GM19455 (cell line): ENCODE results near the gene TMEM232.
"Not testable (repeated sequence)": the region's sequence is repeated elsewhere in the genome, so short reads cannot be mapped to it uniquely, and the experiment has no call there.

ENCODE experiments used
- ATAC-seq: cut with Tn5 transposase; IDR thresholded peaks from one replicate; pipeline ENCODE4 v1.9.1; 2021; ENCODE audit not compliant: unreplicated experiment

The TMEM232 gene

DNA sequence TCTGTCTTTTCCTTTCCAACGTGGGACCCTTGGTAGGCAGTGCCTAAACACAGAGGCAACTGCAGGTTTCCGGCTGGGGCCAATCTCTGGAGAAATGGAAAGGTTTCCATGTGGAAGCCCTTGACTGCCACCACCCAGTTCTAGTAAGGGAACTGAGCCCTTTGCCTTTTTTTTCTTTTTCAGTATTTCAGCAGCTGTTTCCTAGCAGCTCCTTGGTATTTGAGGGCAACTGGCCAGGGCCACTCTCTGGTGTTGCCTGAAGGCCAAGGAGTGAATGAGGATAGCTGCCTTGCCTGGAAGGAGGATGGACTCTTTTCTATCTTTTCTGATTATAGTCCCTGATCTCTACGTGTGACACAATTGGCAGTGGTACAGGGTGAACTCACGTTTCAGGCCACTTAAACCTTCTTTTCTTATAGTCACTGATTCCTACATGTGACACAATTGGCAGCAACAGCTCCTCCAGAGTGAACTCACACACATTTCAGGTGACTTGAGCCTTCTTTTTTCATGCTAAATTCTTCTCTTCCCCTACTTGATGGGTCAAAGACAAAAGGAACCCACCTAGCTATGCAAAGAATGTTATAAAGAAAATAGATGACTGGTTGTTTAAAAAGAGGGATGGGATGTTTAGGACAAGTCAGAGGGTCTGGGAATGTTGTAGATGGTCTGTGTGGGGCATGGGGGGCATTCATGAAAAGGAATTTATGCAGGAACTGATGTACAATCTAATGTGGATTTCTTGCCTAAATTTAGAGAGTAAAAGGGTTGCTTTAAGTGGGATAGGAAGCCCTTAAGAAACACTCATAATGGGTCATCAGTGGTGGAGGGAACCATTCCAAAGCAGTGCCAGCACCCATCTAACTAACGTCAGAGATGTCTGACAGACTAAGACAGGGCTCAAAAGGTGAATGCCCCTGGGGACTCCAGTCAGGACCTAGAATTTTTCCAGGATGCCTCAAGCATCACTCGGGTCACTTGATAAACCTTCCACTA is 190.1 kb downstream of the TMEM232 start:
- ATAC-seq, result no peak

DNA sequence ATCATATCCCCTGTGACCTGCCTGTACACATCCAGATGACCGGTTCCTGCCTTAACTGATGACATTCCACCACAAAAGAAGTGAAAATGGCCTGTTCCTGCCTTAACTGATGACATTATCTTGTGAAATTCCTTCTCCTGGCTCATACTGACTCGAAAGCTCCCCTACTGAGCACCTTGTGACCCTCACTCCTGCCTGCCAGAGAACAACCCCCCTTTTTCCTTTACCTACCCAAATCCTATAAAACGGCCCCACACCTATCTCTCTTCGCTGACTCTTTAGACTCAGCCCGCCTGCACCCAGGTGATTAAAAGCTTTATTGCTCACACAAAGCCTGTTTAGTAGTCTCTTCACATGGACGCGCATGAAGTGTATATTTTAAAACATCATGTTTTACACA is 191.3 kb downstream of the TMEM232 start:
- ATAC-seq, result not testable (repeated sequence)

DNA sequence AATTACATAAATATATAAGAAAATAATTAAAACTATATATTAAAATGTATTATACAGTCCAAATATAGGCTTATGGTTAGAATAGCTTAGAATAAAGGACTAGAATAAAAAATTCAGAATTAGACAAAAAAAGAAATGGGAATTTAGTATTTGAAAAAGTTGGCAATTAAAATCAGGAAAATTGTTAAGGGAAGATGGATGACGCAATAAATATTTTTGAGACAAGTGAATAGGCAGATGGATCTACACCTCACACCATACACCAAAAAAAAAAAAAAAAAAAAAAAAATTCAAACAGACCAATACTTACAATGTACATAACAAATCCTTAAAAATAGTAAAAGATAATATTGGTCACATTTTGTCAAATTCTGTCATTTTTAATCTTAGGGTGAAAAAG is 200.7 kb downstream of the TMEM232 start:
- ATAC-seq, result no peak

DNA sequence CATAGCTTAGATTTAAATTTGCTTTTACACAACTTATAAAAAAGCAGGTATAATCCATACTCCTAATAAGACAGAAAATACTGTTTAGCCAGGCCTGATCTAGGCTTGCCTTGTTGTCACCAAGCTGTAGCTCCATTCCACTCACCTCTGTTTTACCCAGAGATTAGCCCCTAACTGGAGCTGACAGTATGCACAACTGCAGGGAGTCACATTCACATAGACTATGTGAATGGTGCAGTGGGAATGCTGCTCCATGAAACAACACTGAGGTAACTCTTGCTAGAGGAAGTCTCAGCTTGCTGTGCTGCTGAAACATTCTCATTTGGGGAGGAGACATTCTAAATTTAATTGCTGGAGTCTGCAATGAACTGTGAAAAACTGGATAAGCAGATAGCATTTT is 209.1 kb downstream of the TMEM232 start:
- no peak for ATAC-seq

DNA sequence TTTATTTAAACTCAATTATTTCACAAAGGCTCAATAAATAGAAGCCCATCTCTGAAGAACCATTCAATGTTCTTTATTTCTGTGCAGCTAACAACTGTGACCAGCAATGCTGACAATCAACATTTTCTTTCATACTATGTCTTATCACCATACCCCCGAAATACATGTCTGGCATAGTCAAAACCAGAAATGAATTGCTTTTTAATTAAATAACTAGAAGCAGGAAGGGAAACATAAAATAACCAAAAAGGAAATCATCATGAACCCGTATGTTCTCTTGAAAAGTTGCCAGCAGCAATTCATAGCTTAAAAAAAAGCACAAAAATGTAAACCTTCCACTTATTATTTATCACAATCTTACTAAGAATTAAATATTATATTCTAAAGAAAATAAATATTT is 212.4 kb downstream of the TMEM232 start:
- ATAC-seq, result no peak

DNA sequence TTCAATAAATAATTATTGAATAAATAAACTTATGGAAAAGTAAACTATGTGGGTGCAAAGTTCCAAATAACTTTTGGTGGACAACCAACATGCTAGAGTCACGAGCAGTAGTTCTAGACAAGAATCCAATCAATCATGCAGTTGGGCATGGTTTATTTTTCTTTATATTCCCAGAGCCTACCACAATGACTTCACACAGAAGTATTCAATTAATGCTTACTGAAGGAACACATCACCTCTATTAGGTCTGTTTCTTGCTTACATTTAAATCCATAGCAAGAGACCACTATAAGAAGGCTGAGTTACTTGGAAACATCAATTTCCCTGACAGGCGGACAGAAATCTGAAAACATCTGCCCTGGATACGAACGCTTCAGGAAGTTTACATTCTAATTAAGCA is 214.2 kb downstream of the TMEM232 start:
- no peak for ATAC-seq

DNA sequence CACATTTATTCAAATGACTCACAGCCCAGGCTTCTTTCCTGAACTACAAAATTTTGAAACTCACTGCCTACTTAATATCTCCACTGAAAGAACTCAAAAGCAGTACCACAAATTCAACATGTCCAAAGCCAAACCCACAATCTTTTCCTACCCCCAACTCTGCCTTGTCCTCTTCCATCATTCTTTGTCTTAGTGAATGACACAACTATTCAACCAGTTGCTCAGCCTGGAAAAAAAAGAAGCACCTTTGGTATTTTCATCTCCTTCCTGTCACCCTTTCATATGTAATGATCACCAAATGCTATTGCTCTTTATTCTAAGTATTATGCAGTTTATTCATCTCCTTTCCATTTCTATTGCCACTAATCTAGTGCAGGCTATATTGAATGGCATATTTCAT is 216.3 kb downstream of the TMEM232 start:
- no peak for ATAC-seq

DNA sequence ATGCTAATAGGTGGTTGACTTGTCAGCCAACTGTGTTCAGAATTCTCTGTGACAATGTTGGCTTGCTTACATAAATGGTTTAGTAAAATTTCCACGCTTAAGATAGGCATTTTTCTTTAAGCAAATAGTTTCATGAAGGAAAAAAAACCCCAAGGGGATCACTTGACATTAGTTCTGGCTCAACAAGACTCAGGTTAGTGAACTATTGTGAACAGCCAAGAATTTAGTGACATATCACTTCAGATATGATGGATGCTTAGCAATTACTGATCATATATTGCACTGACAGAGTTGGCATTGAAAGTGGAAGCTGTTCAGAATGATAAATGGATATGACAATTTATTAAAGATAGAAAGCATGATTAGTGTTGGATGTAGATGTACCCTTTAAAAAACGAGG is 218.5 kb downstream of the TMEM232 start:
- ATAC-seq, result no peak

DNA sequence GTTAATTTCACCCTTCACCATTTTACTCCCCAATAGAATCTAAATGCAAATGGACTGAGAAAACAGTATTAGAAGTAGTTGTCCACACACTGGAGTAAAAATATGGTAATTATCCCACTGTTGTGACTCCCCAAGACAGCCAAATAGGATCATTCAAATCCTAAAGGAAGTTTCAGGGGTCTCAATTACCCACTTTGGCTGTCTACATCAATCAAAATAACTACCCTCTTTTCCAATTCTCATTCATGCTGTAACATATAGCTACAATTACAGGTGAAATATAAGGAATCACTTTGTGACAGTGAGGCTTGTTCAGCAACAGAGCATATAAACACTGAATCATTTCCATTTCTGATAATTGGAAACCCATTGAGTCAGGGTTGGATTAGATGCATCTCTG is 220.1 kb downstream of the TMEM232 start:
- no peak for ATAC-seq

DNA sequence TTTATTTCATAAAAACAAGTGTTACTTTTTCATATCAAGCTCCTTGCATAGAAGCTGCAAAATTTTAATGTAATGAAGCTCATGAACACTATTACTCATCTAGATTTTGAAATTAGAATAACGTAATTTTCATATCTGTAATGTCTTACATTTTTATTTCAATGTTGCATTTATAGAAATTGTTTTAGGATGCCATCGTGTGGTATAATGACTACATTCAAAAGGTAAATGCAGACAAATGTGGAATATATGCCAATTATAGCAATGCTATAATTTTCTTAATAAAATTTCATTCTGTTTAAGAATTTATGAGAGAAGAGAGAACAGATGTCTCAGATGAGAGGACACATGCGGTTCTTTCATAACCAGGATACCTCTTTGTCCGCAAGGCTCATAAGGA is 230.2 kb downstream of the TMEM232 start:
- ATAC-seq, result no peak

DNA sequence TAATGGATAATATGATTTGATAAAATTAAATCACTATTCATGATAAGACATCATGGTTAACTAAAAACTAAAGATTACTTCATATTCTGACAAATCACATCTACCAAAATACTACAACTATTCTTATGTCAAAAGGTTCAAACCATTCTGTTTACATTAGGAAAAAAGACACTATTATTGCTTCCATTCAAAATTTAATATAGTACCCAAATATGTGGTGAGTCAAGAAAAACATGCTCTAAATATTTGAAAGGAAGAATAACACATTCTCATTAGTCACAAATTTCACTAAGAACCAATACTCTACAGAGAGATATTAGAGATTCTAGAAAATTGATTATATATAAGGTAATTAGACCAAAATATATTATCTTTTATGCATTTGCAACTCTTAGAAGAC is 234.0 kb downstream of the TMEM232 start:
- no peak for ATAC-seq

DNA sequence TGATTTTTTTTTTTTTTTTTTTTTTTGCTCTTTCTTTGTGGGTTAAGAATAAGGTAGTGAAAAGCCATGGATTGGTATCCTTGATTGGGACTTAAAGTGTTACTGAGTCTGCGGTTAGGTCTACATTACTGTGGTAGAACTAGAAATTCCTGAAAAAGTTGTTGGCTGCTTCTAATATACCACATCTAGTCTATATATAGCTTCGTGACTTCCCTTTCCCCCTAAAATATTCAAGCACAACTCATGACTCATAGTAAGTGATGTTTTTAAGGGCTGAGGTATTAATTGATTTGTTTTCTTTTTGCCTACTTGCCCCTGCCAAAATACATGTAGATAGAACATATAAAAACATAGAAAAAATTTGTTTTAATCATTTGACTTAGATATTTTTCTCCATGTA is 247.6 kb downstream of the TMEM232 start:
- no peak for ATAC-seq

DNA sequence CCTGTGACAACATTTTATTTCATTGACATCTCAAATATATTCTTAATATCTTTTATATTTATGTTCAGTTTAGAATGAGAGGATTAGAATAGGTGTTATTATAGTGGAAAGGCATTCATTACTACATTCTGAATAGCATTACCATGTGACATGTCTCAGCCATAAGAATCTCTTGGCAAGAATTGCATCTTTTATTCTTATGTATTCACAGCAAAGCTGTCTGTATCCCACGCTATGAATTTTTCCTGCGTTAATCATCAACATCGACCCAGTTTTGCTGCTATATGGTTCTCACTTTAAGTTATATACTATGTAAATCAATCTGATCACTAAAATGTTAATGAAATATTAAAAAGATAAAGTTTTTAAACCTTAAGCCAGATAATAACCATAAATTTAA is 248.6 kb downstream of the TMEM232 start:
- ATAC-seq, result no peak

DNA sequence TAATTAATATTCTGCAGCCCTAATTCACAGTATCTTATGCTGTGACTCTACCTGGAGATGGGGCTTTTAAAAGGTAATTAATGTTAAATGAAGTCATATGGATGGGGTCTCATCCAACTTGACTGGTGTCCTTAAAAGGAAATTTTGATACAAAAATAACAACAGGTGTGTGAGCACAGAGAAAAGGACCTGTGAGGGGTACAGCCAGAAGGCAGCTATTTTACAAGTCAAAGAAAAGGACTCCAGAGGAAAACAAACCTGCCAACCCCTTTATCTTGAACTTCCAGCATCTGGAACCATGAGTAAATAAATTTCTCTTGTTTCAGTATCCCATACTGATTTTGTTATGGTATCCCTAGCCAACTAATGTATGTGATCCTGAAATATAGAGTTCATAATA is 250.3 kb downstream of the TMEM232 start:
- no peak for ATAC-seq

DNA sequence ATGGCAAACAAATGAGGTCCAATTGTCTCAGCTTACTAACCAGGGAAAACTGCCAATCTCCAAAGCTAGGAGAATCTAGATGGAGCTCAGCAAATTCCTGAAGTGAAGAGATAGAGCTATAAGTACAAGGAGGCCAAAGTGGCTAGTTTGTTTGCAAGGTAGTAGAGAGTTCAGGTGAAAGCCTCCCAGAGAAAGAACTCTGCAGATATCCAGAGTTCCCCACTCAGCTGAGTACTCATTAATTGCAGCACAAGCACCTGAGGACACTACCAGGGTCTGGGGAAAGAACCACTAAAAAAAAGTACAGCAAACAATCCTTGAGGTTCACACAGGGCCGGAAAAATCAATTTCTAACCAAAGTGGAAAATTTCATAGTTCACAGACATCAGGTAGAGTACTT is 250.9 kb downstream of the TMEM232 start:
- no peak for ATAC-seq

DNA sequence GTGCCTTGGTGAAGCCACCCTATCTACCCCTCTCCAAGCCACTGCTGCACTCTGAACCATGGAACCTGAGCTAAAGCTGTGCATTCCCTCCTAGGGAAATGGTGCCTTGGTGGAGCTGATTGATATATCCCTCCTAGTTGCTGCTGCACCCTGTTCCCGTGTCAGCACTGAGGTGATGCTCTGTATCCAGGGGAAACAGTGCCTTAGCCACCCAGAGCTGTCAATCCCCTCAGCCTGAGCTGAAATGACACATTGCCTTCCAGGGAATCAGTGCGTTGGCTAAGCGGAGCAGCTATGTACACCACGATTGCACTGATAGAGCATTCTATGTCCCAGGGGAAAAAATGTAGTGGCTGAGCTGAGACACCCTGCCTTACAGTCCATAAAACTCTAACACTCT is 257.0 kb downstream of the TMEM232 start:
- ATAC-seq, result no peak

DNA sequence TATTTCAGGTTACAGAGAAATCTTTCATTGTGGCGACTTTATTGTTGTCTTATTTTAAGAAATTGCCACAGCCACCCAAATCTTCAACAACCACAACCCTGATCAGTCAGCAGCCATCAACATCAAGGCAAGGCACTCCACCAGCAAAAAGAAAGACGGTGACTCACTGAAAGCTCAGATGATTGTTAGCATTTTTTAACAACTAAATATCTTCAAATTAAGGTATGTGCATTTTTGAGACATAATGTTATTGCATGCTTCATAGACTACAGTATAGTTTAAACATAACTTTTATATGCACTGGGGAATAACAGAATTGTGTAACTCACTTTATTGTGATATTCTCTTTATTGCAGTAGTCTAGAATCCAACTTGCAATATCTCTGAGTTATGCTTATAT is 263.4 kb downstream of the TMEM232 start:
- no peak for ATAC-seq

DNA sequence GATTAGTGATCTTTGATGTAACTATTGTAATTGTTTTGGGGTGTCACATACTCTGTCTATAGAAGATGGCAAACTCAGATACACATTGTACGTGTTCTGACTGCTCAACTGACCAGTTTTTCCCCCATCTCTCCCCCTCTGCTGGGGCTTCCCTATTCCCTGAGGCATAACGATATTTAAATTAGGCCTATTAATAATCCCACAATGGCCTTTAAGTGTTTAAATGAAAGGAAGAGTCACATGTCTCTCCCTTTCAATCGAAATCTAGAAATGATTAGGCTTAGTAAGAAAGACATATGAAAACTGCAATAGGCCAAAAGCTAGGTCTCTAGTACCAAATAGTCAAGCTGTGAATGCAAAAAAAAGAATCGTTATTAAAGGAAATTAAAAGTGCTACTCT is 265.6 kb downstream of the TMEM232 start:
- no peak for ATAC-seq

DNA sequence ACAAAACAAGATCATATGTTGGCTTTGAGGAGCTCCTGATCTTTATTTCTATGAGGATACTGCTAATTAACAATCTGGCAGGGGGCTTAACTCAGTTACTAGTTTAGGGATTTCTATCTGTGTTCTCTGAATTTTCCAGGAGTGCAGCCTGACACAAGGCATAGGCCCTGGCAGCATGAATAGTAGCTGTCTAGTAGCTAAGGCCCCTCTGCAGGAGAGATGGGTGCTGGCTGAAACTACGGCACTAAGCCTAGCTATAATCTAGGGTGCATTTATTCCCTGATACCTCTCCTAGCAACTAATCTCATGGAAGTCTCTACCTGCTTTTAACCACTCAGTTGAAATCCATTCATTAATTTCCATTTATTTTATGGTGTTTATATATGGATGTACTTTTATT is 268.2 kb downstream of the TMEM232 start:
- ATAC-seq, result no peak

DNA sequence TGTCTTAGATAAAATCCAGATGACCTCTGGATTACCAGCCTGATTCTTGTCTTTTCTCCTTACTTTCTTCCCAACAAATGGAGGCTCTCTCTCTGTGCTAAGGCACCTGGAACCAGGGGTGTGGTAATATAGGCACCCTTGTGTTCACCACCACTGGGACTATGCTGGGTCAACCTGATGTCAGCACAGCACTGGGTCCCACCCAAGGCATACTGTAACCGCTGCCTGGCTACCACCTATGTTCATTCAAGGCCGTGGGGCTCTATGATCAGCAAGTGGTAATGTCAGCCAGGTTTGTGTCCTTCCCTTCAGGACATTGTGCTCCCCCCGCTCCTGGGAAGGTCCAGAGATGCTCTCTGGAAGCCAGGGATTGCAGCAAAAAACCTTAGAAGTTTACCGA is 283.6 kb downstream of the TMEM232 start:
- no peak for ATAC-seq

DNA sequence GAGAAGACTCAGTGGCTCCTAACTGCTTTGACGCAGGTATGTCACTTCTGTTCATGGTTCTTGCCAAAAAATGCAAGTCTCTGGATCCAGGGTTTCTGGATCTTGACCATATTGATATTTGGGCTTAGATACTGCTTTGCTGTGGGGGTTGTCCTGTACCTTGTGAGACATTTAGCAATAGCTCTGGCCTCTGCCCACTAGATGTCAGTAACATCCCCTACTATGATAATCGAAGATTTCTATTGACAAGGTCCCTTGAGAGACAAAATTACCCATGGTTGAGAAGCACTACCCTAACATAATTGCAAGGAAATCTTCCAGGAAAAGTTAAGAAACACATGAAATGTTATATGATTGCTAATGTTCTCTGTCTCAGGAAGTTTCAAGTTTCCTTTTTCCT is 285.4 kb downstream of the TMEM232 start:
- ATAC-seq, result peak; percentile 69

DNA sequence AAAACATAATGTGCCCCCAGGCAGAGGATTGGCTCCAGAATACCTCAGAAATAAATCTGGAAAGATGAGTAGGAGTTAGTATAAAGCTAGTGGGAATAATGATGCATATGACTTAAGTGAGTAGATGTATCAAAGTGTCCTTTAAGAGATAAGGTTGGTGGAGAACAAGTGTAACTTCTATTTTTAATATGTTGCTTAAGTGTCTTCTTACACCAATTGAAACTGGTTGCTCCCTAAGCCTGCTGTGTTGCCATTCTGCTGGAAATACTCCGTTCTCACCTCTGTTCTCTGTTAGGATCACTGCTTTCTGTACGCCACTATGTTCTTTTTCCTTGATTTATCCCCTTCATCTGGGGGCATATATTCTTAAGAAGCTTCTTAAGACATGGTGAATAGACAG is 286.4 kb downstream of the TMEM232 start:
- no peak for ATAC-seq

DNA sequence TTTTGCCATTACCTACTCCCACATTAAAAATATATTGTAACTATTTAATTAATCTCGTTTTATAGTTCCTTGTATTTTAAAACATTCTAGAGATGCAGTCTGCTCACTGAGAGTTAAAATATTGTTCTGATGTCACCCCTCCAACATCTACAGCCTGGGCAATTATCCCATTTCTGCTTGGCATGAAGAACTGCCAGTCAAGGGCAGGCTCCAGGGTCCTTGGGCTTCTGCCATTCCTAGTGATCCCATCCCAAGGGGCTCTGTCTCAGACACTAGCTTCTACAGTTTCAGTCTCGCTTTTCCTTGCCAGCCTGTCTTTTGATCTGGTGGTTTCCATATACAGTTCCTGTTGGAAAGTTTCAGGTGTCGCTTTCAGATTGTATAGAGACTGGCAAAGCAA is 287.2 kb downstream of the TMEM232 start:
- ATAC-seq, result no peak
